GM19023 (cell line): ENCODE results near the gene STPG4.
"Not testable (repeated sequence)": the region's sequence is repeated elsewhere in the genome, so short reads cannot be mapped to it uniquely, and the experiment has no call there.

ENCODE experiments used
- ATAC-seq: cut with Tn5 transposase; IDR thresholded peaks from one replicate; pipeline ENCODE4 v1.9.1; 2021; ENCODE audit warnings: mild to moderate bottlenecking, moderate library complexity; ENCODE audit not compliant: unreplicated experiment

The STPG4 gene

GRCh38 chr2:47128705-47129104 lies 26.4 kb downstream of the STPG4 start:
- ATAC-seq: no peak

- ATAC-seq: no peak
Measured at GRCh38 chr2:47127862-47128543, 27.1 kb downstream of the STPG4 start.

GRCh38 chr2:47126783-47127182 lies 28.3 kb downstream of the STPG4 start:
- no peak for ATAC-seq

- ATAC-seq: not testable (repeated sequence)
Measured at GRCh38 chr2:47124740-47125139, 30.4 kb downstream of the STPG4 start.

GRCh38 chr2:47120424-47120823 lies 34.7 kb downstream of the STPG4 start:
- ATAC-seq: not testable (repeated sequence)

- ATAC-seq: no peak
Measured at GRCh38 chr2:47119001-47119400, 36.1 kb downstream of the STPG4 start.

GRCh38 chr2:47118581-47118980 lies 36.5 kb downstream of the STPG4 start:
- no peak for ATAC-seq

- ATAC-seq: no peak
Measured at GRCh38 chr2:47112665-47113435, 42.3 kb downstream of the STPG4 start.

GRCh38 chr2:47109680-47110079 lies 45.4 kb downstream of the STPG4 start:
- no peak for ATAC-seq

GRCh38 chr2:47109007-47109375 lies 46.1 kb downstream of the STPG4 start:
- ATAC-seq: no peak

GRCh38 chr2:47108267-47109006 lies 46.7 kb downstream of the STPG4 start:
- not testable (repeated sequence) for ATAC-seq

GRCh38 chr2:47107201-47107600 lies 47.9 kb downstream of the STPG4 start:
- ATAC-seq: not testable (repeated sequence)

GRCh38 chr2:47106231-47106630 lies 48.9 kb downstream of the STPG4 start:
- not testable (repeated sequence) for ATAC-seq

- not testable (repeated sequence) for ATAC-seq
Measured at GRCh38 chr2:47099712-47100111, 55.4 kb downstream of the STPG4 start.

- no peak for ATAC-seq
Measured at GRCh38 chr2:47098953-47099352, 56.2 kb downstream of the STPG4 start.

- no peak for ATAC-seq
Measured at GRCh38 chr2:47097563-47097962, 57.5 kb downstream of the STPG4 start.

GRCh38 chr2:47096451-47096850 lies 58.7 kb downstream of the STPG4 start:
- ATAC-seq: no peak

GRCh38 chr2:47095349-47096020 lies 59.6 kb downstream of the STPG4 start:
- ATAC-seq: no peak

- ATAC-seq: no peak
Measured at GRCh38 chr2:47094511-47095142, 60.5 kb downstream of the STPG4 start.

GRCh38 chr2:47093626-47094025 lies 61.5 kb downstream of the STPG4 start:
- ATAC-seq: no peak

- ATAC-seq: no peak
Measured at GRCh38 chr2:47092465-47092864, 62.6 kb downstream of the STPG4 start.
